GM21447 (cell line): ENCODE data around the gene ZRANB2.
A peak's percentile ranks its signal among the peaks of the same experiment; 100 is the strongest.

Experiments used
- ATAC-seq: cut with Tn5 transposase; IDR thresholded peaks from one replicate; pipeline ENCODE4 v1.9.1; 2021; ENCODE audit not compliant: unreplicated experiment

ZRANB2 gene

GRCh38 chr1:71071720-71072119 lies 9.1 kb downstream of the ZRANB2 start:
- no peak for ATAC-seq

DNA sequence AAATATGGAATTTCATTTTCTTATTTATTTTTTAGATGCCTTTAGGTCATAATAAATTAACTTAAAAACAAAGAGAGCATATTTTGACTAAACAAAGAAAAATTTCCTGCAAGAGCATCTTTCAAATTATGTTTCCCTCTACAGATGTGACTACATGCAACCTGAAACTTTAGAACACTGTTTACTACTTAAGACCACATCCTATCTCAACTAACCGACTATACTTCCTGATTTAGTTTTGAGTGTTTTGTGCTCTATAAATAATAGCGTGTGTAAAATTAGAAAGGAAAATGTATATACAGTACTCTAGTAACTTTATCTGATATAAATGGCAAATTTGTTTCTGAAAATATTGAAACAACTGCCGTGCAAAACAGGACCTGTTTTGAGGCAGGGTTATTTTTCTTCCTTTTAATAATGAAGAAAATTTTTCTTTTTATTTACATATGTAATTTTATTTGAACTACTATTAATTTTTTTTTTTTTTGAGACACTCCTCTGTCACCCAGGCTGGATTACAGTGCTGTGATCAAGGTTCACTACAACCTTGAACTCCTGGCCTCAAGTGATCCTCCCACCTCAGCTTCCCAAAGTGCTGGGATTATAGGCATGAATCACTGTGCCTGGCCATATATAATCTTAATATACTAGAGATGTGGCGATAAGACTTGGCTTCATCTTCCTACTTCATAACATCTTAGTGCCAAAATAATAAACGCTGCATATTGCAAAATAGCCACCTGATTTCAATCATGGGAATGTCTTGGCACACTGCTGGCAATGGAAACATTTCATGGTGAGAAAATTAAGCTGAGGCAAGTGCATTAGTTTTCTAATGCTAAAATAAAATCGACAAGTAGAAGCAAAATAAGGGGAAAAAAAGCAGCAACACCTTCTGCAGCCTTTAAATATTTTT lies 12.3 kb downstream of the ZRANB2 start:
- ATAC-seq = peak; percentile 94

DNA sequence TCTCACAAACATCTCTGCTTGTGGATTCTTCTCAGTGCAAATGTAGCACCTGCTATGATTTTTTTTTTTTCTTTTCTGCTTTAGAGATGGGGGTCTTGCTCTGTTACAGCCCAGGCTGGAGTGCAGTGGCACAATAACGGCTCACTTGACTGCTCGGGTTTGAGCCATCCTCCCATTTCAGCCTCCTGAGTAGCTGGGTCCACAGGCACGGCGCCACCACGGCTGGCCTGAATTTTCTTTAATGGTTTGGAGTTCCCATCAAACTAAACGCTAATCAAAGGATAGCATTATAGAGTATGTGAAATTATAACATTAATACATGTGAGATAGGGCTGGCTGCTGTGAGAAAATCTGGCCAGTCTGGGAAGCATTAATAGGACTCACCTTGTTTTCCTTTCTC lies 26.0 kb downstream of the ZRANB2 start:
- no peak for ATAC-seq

GRCh38 chr1:71054281-71054731 lies 26.5 kb downstream of the ZRANB2 start:
- no peak for ATAC-seq

GRCh38 chr1:71053758-71054157 lies 27.1 kb downstream of the ZRANB2 start:
- ATAC-seq = no peak

- ATAC-seq = no peak
Observed at GRCh38 chr1:71053146-71053545, 27.7 kb downstream of the ZRANB2 start.

DNA sequence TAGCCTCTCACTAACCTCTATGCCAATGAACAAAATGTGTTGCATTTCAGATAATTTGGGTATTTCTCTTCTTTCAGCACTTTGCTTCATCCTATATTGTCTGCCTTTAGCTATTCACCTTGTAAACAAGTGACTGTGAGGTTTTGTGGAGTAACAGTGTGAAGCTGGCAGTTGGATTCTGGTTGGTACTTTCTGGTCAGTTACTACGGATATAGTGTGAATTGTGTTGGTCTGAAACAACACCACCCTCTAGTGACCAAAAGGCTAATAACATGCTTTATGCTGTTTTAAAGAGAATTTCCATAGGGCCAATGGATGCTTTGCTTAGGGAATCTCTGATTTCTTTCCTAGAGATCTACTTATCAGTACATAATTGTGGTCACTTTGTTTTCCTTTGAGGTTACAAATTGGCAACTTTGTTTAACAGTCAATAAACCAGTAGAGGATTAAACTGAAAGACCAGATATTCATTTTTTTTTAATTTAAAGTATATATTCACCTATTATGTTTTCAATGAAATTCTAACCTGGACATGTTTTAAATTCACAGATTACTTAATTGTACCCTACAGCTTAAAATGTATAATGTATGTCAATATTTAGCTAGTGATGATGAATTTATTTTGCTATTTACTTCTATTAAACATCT lies 30.8 kb downstream of the ZRANB2 start:
- ATAC-seq = peak; percentile 55

GRCh38 chr1:71047635-71048607 lies 32.9 kb downstream of the ZRANB2 start, which contains the start of gene PTGER3:
Gene PTGER3 (minus strand): TSS chr1:71047816. CDS start chr1:71047577, 239 bp downstream.
- peak; percentile 57 for ATAC-seq

GRCh38 chr1:71046891-71047634 lies 33.8 kb downstream of the ZRANB2 start:
- peak; percentile 15 for ATAC-seq

DNA sequence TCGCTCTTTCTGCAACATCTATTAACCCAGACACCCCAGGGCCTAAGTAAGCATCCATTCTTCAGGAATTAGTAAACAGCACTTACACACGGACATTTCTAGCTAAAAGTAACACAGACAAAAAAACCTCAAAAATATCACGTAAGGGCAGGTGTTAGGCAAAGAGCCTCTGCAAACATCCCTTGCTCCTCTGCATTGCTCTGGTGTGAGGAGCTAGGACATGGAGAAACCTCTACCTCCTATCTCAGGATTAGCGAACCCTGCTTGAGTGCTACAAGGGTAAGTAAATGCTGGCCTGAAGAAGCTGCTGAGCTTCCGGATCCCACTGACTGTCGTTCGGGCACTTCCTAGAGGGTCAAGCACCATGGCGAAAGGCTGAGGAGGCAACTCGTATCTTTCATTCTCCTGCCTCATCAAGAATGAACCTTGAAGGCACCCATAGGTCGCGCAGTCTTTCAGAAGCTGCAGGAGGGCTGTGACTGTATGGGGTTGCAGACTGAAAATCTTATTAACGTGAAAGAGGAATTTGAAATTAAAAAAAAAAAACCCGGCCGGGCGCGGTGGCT lies 35.3 kb downstream of the ZRANB2 start:
- no peak for ATAC-seq

DNA sequence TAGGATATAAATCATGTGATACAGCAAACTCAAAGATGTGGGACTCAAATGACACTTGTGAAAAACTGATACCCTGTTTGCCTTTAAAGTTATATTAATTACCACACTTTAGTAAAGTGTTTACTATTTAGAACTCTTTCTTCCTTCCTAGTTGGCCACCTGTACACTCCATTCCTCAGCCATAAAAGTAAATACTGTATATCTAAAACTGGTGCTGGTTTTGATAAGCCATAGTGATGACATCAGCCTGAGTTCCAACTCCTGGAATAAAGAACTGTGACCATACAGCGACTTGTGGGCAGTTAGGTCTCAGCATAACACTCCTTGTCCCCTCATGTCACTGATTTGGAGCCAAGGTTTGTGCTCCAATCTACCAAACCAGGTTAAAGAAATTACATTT lies 36.0 kb downstream of the ZRANB2 start:
- no peak for ATAC-seq

DNA sequence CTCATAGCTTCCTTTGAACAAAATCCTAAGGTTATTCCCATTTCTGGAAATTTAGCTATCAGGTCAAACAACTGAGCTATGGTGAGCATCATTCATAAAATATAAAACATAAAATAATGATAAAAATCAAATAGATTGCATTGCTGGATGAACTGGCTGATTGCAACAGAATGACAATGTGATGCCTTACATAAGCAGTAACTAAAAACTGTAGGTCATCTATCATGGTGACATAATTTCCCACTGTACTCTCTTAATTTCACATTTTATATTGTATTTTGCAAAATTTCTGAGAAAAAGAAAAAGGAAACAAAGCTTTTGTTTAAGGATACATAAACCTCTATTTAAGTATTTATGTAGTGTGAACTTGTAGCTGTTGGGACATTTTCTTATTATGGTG lies 37.8 kb downstream of the ZRANB2 start:
- no peak for ATAC-seq

- ATAC-seq = no peak
Observed at GRCh38 chr1:71041806-71042205, 39.0 kb downstream of the ZRANB2 start.

- no peak for ATAC-seq
Observed at GRCh38 chr1:71039661-71040262, 41.1 kb downstream of the ZRANB2 start.

DNA sequence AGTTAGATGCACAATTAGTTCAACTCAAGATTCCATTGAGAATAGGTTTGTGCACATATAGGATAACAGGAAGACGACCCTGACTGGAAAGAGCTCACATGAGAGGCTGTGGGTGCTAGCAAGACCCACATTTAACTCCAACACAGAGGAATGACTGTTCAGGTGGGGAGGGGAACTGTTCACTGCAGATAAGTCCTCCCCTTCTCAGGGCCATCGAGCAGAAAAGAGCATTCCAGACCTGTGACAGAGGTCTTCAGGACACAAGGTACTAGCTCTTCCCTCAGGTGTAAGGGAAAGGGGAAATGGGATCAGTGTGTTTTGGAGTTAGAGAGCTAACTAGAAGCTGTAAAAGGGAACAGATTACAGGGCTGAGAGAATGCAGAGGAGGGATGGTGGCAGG lies 41.9 kb downstream of the ZRANB2 start:
- ATAC-seq = no peak

DNA sequence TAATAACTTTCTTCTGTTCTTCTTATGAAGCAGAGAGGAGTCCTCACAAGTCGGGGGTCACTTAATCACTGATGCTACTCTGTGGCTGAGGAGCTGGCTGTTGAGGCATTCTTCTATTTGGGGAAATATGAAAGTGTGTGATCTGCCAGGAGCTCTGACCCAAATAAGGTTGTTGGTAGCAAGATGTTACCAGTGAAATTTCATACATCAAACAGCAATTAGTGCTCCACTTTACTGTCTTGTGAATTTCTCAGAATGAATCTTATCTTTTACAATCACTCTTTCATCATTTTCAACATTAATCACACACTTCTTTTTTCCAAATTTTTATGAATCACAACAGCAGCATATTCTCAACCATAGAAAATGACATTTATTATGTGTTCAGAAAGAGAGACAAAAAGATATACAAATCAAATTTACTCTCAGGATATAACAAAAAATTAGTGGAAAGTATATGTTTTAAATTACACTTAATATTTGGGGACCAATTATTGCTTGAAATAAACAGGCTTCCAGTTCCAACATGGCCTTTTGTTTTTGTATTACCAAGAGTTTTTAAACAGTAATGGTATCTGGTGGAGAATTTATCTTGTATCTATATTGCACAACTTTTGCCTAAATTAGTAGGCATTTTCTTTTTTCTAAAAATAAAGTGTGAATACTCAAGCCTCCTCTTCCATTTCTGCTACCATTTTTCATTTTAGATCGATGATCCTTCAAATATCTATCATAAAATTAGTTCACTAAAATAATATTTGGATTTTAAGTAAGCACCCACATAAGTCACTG lies 42.8 kb downstream of the ZRANB2 start:
- ATAC-seq = no peak

DNA sequence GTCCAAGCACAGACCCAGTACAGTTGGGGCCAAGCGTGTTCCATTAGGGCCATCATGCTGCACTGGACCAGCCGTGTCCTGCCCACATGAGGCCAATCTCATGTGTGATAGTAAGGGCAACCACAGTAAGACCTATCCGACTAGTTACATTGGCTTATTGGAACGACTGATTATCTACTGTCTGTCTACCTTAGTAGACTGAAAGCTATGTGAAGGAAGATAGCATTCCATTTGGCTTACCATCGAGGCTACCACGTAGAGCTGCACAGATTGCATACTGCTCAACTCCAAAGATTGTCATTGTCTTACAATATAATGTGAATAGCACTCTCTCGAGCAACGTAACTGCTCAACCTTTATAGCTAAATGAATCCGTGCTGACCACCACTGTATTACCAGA lies 43.8 kb downstream of the ZRANB2 start:
- ATAC-seq = no peak

GRCh38 chr1:71033136-71033535 lies 47.7 kb downstream of the ZRANB2 start:
- ATAC-seq = no peak

GRCh38 chr1:71031426-71031825 lies 49.4 kb downstream of the ZRANB2 start:
- no peak for ATAC-seq
